Smooth muscle cell (in vitro differentiated cells): ENCODE measurements around the gene TTC9B. TPM values are rescaled to one million over a fixed set of nuclear protein-coding genes. Genes with fewer than 3 reads are reported as not detected.

Experiments
- DNase-seq: peaks from one replicate; lab custom pipeline; 2025; ENCODE audit not compliant: unreplicated experiment; lab: John Stamatoyannopoulos, UW
- H2AFZ ChIP-seq: fragments of 200-600 bp; sonication (generic); 2 replicates; pipeline ENCODE4 v1.6.0; 2016; ENCODE audit warnings: antibody characterized with exemption, low read depth, mild to moderate bottlenecking
- H3F3A ChIP-seq: fragments of 200-600 bp; sonication (generic); 2 replicates; pipeline ENCODE4 v1.6.0; 2017; ENCODE audit warnings: antibody characterized with exemption, low read depth
- H3K27ac ChIP-seq: fragments of 200-600 bp; sonication (generic); 2 replicates; pipeline ENCODE4 v1.5.1; 2016; ENCODE audit warnings: low read depth, mild to moderate bottlenecking
- H3K27me3 ChIP-seq: fragments of 200-600 bp; sonication (generic); 2 replicates; pipeline ENCODE4 v1.6.1; 2016; ENCODE audit warnings: low read depth, mild to moderate bottlenecking
- H3K36me3 ChIP-seq: fragments of 200-600 bp; sonication (generic); 2 replicates; pipeline ENCODE4 v1.5.1; 2016; ENCODE audit warnings: low read depth
- H3K4me1 ChIP-seq: fragments of 200-600 bp; sonication (generic); 2 replicates; pipeline ENCODE4 v1.5.1; 2016; ENCODE audit warnings: low read depth
- H3K4me2 ChIP-seq: fragments of 200-600 bp; sonication (generic); 2 replicates; pipeline ENCODE4 v1.6.0; 2016; ENCODE audit warnings: mild to moderate bottlenecking
- H3K4me3 ChIP-seq: fragments of 200-600 bp; sonication (generic); 2 replicates; pipeline ENCODE4 v1.5.1; 2016; ENCODE audit warnings: mild to moderate bottlenecking
- H3K79me2 ChIP-seq: fragments of 200-600 bp; sonication (generic); 2 replicates; pipeline ENCODE4 v1.6.0; 2016; ENCODE audit warnings: low read depth, mild to moderate bottlenecking
- H3K9ac ChIP-seq: fragments of 200-600 bp; sonication (generic); 2 replicates; pipeline ENCODE4 v1.6.0; 2016; ENCODE audit warnings: low read depth
- H3K9me3 ChIP-seq: fragments of 200-600 bp; sonication (generic); replicated peaks from 2 replicates; pipeline ENCODE4 v1.5.1; 2016; ENCODE audit warnings: low read depth
- H4K20me1 ChIP-seq: fragments of 200-600 bp; sonication (generic); 2 replicates; pipeline ENCODE4 v1.6.0; 2016; ENCODE audit warnings: low read depth
- WGBS: methylation state at CpG from one replicate; pipeline ENCODE4 v1.1.7; 2016; ENCODE audit warnings: low lambda C conversion rate; 5-methylcytosine and 5-hydroxymethylcytosine counted together
- polyA plus RNA-seq: library from polyadenylated mRNA; unstranded; fragments of >200 nt; fragmentation: Nextera tagmentation; extraction: Ambion mirVana; gene quantifications from 2 replicates; pipeline ENCODE4 v1.2.1, GENCODE V29; 2016
- total RNA-seq: library from RNA; depleted of rRNA; stranded (reverse); fragments of >200 nt; gene quantifications from 2 replicates; pipeline ENCODE4 v1.2.3, GENCODE V29; 2014
- TF ChIP-seq, protein P1 (sequence below): fragments of 200-600 bp; sonication (generic); IDR thresholded peaks from 2 replicates; pipeline ENCODE4 v1.5.1; 2017; ENCODE audit warnings: borderline replicate concordance, mild to moderate bottlenecking, antibody characterized with exemption; ENCODE audit not compliant: insufficient read depth, poor library complexity, severe bottlenecking

Gene TTC9B
- total and polyA plus RNA-seq, 2 experiments from 2014 or later = not detected

DNA sequence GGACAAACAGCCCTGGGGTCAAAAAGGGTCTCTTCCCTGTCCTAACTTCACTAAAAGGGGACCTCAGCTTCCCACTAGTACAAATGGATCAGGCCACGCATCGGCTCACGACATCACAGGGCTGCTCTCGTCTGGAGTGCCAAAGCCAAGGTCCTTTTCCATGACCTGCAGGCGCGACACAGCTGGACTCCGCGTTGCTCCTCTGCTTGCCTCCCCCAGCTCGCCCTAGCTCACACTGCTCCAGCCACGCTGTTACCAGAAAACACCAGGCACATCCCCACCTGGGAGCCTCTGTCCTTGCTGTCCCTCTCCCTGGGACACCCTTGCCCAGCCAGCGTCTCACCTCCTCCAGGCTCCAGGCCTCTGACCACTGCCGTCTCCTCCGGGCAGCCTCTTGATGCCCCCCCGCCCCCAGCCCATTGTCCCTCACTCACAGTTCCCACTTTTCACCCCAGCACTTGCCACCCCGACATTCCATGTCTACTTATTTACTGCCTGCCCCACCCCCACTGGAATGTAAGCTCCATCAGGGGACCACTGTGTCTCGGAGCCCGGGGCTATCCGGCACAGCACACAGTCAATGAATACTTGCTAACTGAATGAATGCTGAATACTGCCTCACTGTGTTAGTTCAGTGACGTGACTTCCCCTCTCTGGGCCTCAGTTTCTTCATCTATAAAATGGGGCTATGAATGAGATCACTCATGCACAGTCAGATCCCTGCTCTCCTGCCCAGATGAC is 46.3 kb upstream of the TTC9B start:
- no peak overlapping the region for H3K4me3 ChIP-seq
- 96% methylated on average over 19 of the region's 19 CpGs for WGBS
- peaks cover 46% of the 10 kb centered on the region for H3K79me2 ChIP-seq
- TF ChIP-seq, protein P1, sequence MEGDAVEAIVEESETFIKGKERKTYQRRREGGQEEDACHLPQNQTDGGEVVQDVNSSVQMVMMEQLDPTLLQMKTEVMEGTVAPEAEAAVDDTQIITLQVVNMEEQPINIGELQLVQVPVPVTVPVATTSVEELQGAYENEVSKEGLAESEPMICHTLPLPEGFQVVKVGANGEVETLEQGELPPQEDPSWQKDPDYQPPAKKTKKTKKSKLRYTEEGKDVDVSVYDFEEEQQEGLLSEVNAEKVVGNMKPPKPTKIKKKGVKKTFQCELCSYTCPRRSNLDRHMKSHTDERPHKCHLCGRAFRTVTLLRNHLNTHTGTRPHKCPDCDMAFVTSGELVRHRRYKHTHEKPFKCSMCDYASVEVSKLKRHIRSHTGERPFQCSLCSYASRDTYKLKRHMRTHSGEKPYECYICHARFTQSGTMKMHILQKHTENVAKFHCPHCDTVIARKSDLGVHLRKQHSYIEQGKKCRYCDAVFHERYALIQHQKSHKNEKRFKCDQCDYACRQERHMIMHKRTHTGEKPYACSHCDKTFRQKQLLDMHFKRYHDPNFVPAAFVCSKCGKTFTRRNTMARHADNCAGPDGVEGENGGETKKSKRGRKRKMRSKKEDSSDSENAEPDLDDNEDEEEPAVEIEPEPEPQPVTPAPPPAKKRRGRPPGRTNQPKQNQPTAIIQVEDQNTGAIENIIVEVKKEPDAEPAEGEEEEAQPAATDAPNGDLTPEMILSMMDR = no peak
- no peaks in the 10 kb centered on the region for H3K9me3 ChIP-seq
- peaks cover 92% of the 10 kb centered on the region for H4K20me1 ChIP-seq
- peaks cover 6% of the 10 kb centered on the region for H3F3A ChIP-seq
- no peaks in the 10 kb centered on the region for H3K27me3 ChIP-seq
- H2AFZ ChIP-seq = no peak overlapping the region
- no peak overlapping the region for H3K27ac ChIP-seq
- H3K9ac ChIP-seq = no peak overlapping the region
- no peak for DNase-seq
- no peaks in the 10 kb centered on the region for H3K4me1 ChIP-seq
- H3K4me2 ChIP-seq = no peak overlapping the region
- H3K36me3 ChIP-seq = no peaks in the 10 kb centered on the region

DNA sequence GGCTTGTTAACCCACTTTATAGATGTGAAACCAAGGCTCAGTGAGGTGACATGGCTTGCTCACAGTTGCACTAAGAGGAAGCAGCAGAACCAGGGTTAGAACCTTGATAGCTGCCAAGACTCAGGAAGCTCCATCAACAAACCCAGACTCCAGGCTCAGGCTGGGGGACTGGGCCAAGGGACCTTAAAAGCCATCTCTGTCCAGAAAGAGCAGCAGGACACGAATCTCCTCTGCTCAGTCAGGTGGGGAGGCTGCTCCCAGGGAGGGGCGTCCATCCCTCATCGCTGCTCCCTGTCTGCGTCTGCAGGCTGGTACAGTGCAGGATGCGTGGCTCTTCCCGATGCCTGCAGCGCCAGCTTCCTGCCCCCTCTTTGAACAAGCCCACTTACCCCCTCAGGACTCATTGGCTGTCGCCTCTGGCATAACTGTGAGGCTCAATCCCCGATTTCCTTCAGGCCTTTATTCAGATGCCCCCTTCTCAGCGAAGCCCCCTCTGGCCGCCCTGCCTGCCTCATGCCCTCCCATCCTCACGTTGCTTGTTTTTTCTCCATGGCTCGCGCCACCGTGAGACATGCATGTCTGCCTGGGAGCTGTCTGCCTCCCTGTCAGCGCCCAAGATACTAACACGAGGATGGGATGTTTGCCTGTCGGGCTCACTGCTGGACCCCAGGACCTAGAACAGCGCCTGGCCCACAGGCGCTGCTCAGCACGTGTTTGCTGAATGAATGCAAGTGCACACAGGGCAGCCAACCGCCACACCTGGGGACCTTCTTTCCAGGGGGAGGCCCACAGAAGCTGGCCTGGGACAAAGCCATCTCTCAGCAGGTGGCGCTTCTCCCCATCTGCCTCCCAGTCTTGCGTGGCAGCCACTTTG is 45.5 kb upstream of the TTC9B start:
- H3K79me2 ChIP-seq = peaks cover 50% of the 10 kb centered on the region
- H3K36me3 ChIP-seq = no peaks in the 10 kb centered on the region
- H3K4me1 ChIP-seq = no peaks in the 10 kb centered on the region
- no peak overlapping the region for H2AFZ ChIP-seq
- H3K27me3 ChIP-seq = no peaks in the 10 kb centered on the region
- peaks cover 93% of the 10 kb centered on the region for H4K20me1 ChIP-seq
- no peaks in the 10 kb centered on the region for H3F3A ChIP-seq
- H3K4me3 ChIP-seq = no peak overlapping the region
- H3K27ac ChIP-seq = no peak overlapping the region
- TF ChIP-seq, protein P1 = no peak
- H3K9me3 ChIP-seq = no peaks in the 10 kb centered on the region
- H3K4me2 ChIP-seq = no peak overlapping the region
- no peak overlapping the region for H3K9ac ChIP-seq
- DNase-seq = no peak
- 95% methylated on average over 24 of the region's 24 CpGs for WGBS

DNA sequence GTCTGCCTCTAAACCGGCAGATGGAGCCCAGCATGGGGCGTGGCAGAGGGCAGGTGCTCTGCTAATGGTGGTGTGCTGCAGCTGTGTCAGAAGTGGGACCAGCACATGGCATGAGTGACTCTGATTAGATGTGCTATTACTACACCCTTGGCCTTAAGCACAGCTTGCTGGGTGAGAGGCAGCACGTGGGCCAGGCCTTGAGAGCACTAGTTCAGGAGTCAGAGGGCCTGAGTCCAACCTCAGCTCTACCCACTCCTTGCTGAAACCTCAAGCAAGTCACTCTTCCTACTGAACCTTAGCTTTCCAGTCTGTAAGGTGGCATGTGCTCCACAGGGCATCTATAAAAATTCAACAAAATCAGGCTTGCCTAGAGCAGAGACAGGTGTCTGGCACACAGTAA is 44.2 kb upstream of the TTC9B start:
- H4K20me1 ChIP-seq = peaks cover 93% of the 10 kb centered on the region
- H3K4me2 ChIP-seq = no peak overlapping the region
- H3K4me3 ChIP-seq = no peak overlapping the region
- no peaks in the 10 kb centered on the region for H3F3A ChIP-seq
- no peaks in the 10 kb centered on the region for H3K9me3 ChIP-seq
- no peak overlapping the region for H3K9ac ChIP-seq
- no peak overlapping the region for H3K27ac ChIP-seq
- TF ChIP-seq, protein P1 = no peak
- H3K4me1 ChIP-seq = no peaks in the 10 kb centered on the region
- H3K79me2 ChIP-seq = peaks cover 42% of the 10 kb centered on the region
- H2AFZ ChIP-seq = no peak overlapping the region
- 97% methylated on average over 3 of the region's 3 CpGs for WGBS
- no peak for DNase-seq
- no peaks in the 10 kb centered on the region for H3K27me3 ChIP-seq
- H3K36me3 ChIP-seq = no peaks in the 10 kb centered on the region
